A549 treated with Mapracorat at 1 μM for 4 hours (cell line): Measurements from ENCODE around the gene VIM. TPM values are rescaled to one million over a fixed set of nuclear protein-coding genes. Genes with fewer than 3 reads are reported as not detected.

ENCODE experiments used
- total RNA-seq: library from RNA; stranded (reverse); fragments of 200-300 nt; extraction: Qiagen RNA extraction; gene quantifications from 5 replicates; pipeline ENCODE4 v1.2.3, GENCODE V29; 2022

VIM gene
- 1,595 to 1,722 TPM (median 1,658 TPM) in 5 replicates for total RNA-seq

GRCh38 chr10:17228091-17229015 is at the start of gene VIM:
Gene VIM (plus strand): TSS chr10:17228241. CDS start chr10:17229423, 1,182 bp downstream.

GRCh38 chr10:17200912-17201793 is 26.9 kb upstream of the VIM start, which contains the start of gene TRDMT1:
Gene TRDMT1 (minus strand): TSS chr10:17201672. CDS start chr10:17201634, 38 bp downstream.

Other genes starting within 250 kb of the VIM start
- 0.03 to 0.15 TPM (median 0.08 TPM) in 5 replicates for gene CUBN, start 98.4 kb upstream of the VIM start, total RNA-seq
- gene TRDMT1, start 26.6 kb upstream of the VIM start, total RNA-seq = 2.2 to 3.7 TPM (median 3.0 TPM) in 5 replicates
- gene ST8SIA6, start 226.4 kb downstream of the VIM start, total RNA-seq = 0.07 TPM in 1 of 5 replicates, not detected in the others